H9 (cell line): Measurements from ENCODE around the gene NUP160. TPM values are rescaled to one million over a fixed set of nuclear protein-coding genes. Genes with fewer than 3 reads are reported as not detected.

ENCODE experiments used
- DNase-seq: peaks from one replicate; pipeline ENCODE4 v3.0.0-alpha.2; 2017
- H2AFZ ChIP-seq: one replicate; pipeline ENCODE4 v1.6.1; 2013; ENCODE audit warnings: mild to moderate bottlenecking, low read length, control low read depth, moderate library complexity
- H2AK5ac ChIP-seq: 2 replicates; pipeline ENCODE4 v1.6.1; 2013; ENCODE audit warnings: low read length, control low read depth, mixed read lengths; ENCODE audit not compliant: insufficient read length
- H2BK120ac ChIP-seq: one replicate; pipeline ENCODE4 v1.6.1; 2013; ENCODE audit warnings: low read depth, mild to moderate bottlenecking, low read length, control low read depth, inconsistent platforms; ENCODE audit not compliant: poor library complexity, severe bottlenecking
- H2BK12ac ChIP-seq: 2 replicates; pipeline ENCODE4 v1.6.1; 2013; ENCODE audit warnings: low read length, control low read depth, mixed read lengths, low read depth; ENCODE audit not compliant: insufficient read length
- H2BK15ac ChIP-seq: 2 replicates; pipeline ENCODE4 v1.6.1; 2013; ENCODE audit warnings: low read depth, low read length, control low read depth
- H2BK20ac ChIP-seq: one replicate; pipeline ENCODE4 v1.6.1; 2013; ENCODE audit warnings: low read depth, mild to moderate bottlenecking, low read length, control low read depth, inconsistent platforms; ENCODE audit not compliant: poor library complexity, severe bottlenecking
- H2BK5ac ChIP-seq: 2 replicates; pipeline ENCODE4 v1.6.1; 2013; ENCODE audit warnings: low read length, control low read depth, mixed read lengths; ENCODE audit not compliant: insufficient read length
- H3K14ac ChIP-seq: 2 replicates; pipeline ENCODE4 v1.6.1; 2013; ENCODE audit warnings: low read length, control low read depth; ENCODE audit not compliant: insufficient read depth
- H3K18ac ChIP-seq: 2 replicates; pipeline ENCODE4 v1.6.1; 2013; ENCODE audit warnings: low read depth, mild to moderate bottlenecking, mixed read lengths, low read length, control low read depth; ENCODE audit not compliant: insufficient read length
- H3K23ac ChIP-seq: 2 replicates; pipeline ENCODE4 v1.6.1; 2013; ENCODE audit warnings: low read length, control low read depth, mixed read lengths, low read depth; ENCODE audit not compliant: insufficient read length
- H3K23me2 ChIP-seq: 2 replicates; pipeline ENCODE4 v1.6.1; 2013; ENCODE audit warnings: low read depth, mild to moderate bottlenecking, mixed read lengths, low read length, control low read depth; ENCODE audit not compliant: insufficient read length, poor library complexity, severe bottlenecking
- H3K27ac ChIP-seq: 2 replicates; pipeline ENCODE4 v1.5.1; 2013; ENCODE audit warnings: low read length, control low read depth, mixed read lengths, low read depth; ENCODE audit not compliant: insufficient read length
- H3K27me3 ChIP-seq: 2 replicates; pipeline ENCODE4 v1.6.1; 2013; ENCODE audit warnings: low read length, control low read depth, inconsistent platforms; ENCODE audit not compliant: insufficient read depth
- H3K4ac ChIP-seq: 2 replicates; pipeline ENCODE4 v1.6.1; 2013; ENCODE audit warnings: low read depth, mild to moderate bottlenecking, control low read depth, inconsistent platforms, low read length, moderate library complexity
- H3K4me1 ChIP-seq: 2 replicates; pipeline ENCODE4 v1.6.1; 2013; ENCODE audit warnings: low read length, control low read depth, inconsistent platforms; ENCODE audit not compliant: insufficient read depth
- H3K4me2 ChIP-seq: 2 replicates; pipeline ENCODE4 v1.6.1; 2013; ENCODE audit warnings: low read length, control low read depth, mixed read lengths; ENCODE audit not compliant: insufficient read length, insufficient read depth
- H3K56ac ChIP-seq: 2 replicates; pipeline ENCODE4 v1.6.1; 2013; ENCODE audit warnings: low read depth, mild to moderate bottlenecking, mixed read lengths, low read length, control low read depth; ENCODE audit not compliant: insufficient read length
- H3K79me1 ChIP-seq: 2 replicates; pipeline ENCODE4 v1.6.1; 2013; ENCODE audit warnings: low read depth, mild to moderate bottlenecking, moderate library complexity, low read length, control low read depth, inconsistent platforms; ENCODE audit not compliant: insufficient read depth, poor library complexity, severe bottlenecking
- H3K79me2 ChIP-seq: 2 replicates; pipeline ENCODE4 v1.6.1; 2013; ENCODE audit warnings: low read length, control low read depth, inconsistent platforms; ENCODE audit not compliant: insufficient read depth
- H3K9ac ChIP-seq: 2 replicates; pipeline ENCODE4 v1.6.1; 2013; ENCODE audit warnings: low read length, control low read depth, mixed read lengths; ENCODE audit not compliant: insufficient read length; ENCODE audit errors: extremely low read depth
- H3K9me3 ChIP-seq: one replicate; pipeline ENCODE4 v1.6.1; 2013; ENCODE audit warnings: low read depth, low read length, inconsistent platforms; ENCODE audit not compliant: control insufficient read depth
- H3T11ph ChIP-seq: one replicate; pipeline ENCODE4 v1.6.1; 2013; ENCODE audit warnings: mild to moderate bottlenecking, low read length, control low read depth, inconsistent platforms
- H4K20me1 ChIP-seq: one replicate; pipeline ENCODE4 v1.6.1; 2013; ENCODE audit not compliant: control insufficient read depth, insufficient read length, insufficient read depth
- H4K5ac ChIP-seq: 2 replicates; pipeline ENCODE4 v1.6.1; 2013; ENCODE audit warnings: low read depth, mild to moderate bottlenecking, mixed read lengths, low read length, control low read depth; ENCODE audit not compliant: insufficient read length
- H4K8ac ChIP-seq: replicated peaks from 2 replicates; pipeline ENCODE4 v1.6.1; 2013; ENCODE audit warnings: low read length, control low read depth, mixed read lengths, low read depth; ENCODE audit not compliant: insufficient read length
- H4K91ac ChIP-seq: 2 replicates; pipeline ENCODE4 v1.6.1; 2013; ENCODE audit warnings: low read depth, mild to moderate bottlenecking, moderate library complexity, mixed read lengths, low read length, control low read depth; ENCODE audit not compliant: insufficient read length
- H3K27ac Mint-ChIP-seq, 3 experiments: 2 replicates in 2 of 3; 3 replicates in 1 of 3; pipeline ENCODE4 v1.8.0; 2020 to 2021; ENCODE audit warnings: mixed read lengths in 3 of 3, mild to moderate bottlenecking in 1 of 3, moderate library complexity in 1 of 3
- H3K27me3 Mint-ChIP-seq: 2 replicates; pipeline ENCODE4 v1.8.0; 2021; ENCODE audit warnings: low read depth, mild to moderate bottlenecking, moderate library complexity, mixed read lengths
- H3K36me3 Mint-ChIP-seq, 3 experiments: 2 replicates in 2 of 3; 3 replicates in 1 of 3; pipeline ENCODE4 v1.8.0; 2020 to 2021; ENCODE audit warnings: low read depth in 3 of 3, mixed read lengths in 3 of 3; ENCODE audit not compliant: insufficient read depth in 1 of 3
- H3K4me1 Mint-ChIP-seq, 2 experiments: 2 replicates each; pipeline ENCODE4 v1.8.0; 2020; ENCODE audit warnings: mixed read lengths in 2 of 2
- H3K4me3 Mint-ChIP-seq, 2 experiments: 2 replicates in 1 of 2; 3 replicates in 1 of 2; pipeline ENCODE4 v1.8.0; 2020 to 2021; ENCODE audit warnings: mild to moderate bottlenecking in 2 of 2, mixed read lengths in 2 of 2, moderate library complexity in 1 of 2
- H3K9me3 Mint-ChIP-seq, 2 experiments: 2 replicates in 1 of 2; 3 replicates in 1 of 2; pipeline ENCODE4 v1.8.0; 2020; ENCODE audit warnings: mild to moderate bottlenecking in 2 of 2, mixed read lengths in 2 of 2, moderate library complexity in 1 of 2
- CTCF ChIP-seq: fragments of 200-600 bp; sonication (generic); conservative IDR thresholded peaks from 3 replicates; pipeline ENCODE4 v1.8.0; 2021; ENCODE audit warnings: antibody characterized with exemption, mild to moderate bottlenecking
- WGBS: extraction: QIAGEN DNeasy Blood & Tissue Kit; methylation state at CpG from one replicate; pipeline ENCODE4 v1.1.7; 2013; ENCODE audit warnings: missing lambda C conversion rate, low lambda C conversion rate, mixed read lengths; ENCODE audit not compliant: insufficient read length; ENCODE audit errors: extremely low coverage; 5-methylcytosine and 5-hydroxymethylcytosine counted together
- total RNA-seq: library from RNA; stranded (reverse); gene quantifications from 2 replicates; pipeline ENCODE4 v1.2.1, GENCODE V29; 2021

NUP160 gene
- total RNA-seq, 1 experiment from 2014 or later, result 86.1 TPM

DNA sequence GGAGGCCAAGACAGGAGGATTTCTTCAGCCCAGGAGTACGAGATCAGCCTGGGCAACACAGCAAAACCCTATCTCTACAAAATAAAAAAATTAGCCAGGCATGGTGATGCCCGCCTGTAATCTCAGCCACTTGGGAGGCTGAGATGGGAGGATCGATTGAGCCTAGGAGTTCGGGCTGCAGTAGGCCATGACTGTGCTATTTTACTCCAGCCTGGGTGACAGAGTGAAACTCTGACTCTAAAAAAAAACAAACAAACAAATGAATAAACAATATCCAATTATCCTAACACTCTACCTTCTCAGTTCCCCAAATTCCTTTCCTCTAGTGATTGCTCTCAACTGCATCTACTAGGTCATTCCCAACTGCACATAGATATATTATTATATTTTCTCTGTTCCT lies 5.4 kb downstream of the NUP160 start:
- H3K18ac ChIP-seq, result no peak overlapping the region
- WGBS, result no CpG with 5 or more reads among the region's 4 CpGs
- H3K36me3 Mint-ChIP-seq, result peaks cover 20 to 45% (median 44%) of the 10 kb centered on the region in 3 experiments
- no peaks in the 10 kb centered on the region for H3K9me3 Mint-ChIP-seq
- no peak overlapping the region for H3K4ac ChIP-seq
- H3K4me1 ChIP-seq, result no peaks in the 10 kb centered on the region
- no peaks in the 10 kb centered on the region for H3K27me3 Mint-ChIP-seq
- H3K27ac ChIP-seq, result no peak overlapping the region
- no peaks in the 10 kb centered on the region for H3K79me1 ChIP-seq
- no peak overlapping the region for H4K5ac ChIP-seq
- H3K23ac ChIP-seq, result no peak overlapping the region
- no peak overlapping the region for H4K8ac ChIP-seq
- H3K4me3 Mint-ChIP-seq, result no peak overlapping the region
- no peak overlapping the region for H3T11ph ChIP-seq
- H2BK120ac ChIP-seq, result no peak overlapping the region
- no peak for DNase-seq
- H4K20me1 ChIP-seq, result no peaks in the 10 kb centered on the region
- TF ChIP-seq CTCF, result no peak
- no peak overlapping the region for H3K14ac ChIP-seq
- H3K4me1 Mint-ChIP-seq, result peaks cover 8 to 9% of the 10 kb centered on the region in 2 experiments
- H3K4me2 ChIP-seq, result no peak overlapping the region
- no peak overlapping the region for H2BK12ac ChIP-seq
- H3K23me2 ChIP-seq, result no peaks in the 10 kb centered on the region
- H3K9ac ChIP-seq, result no peak overlapping the region
- no peak overlapping the region for H2BK20ac ChIP-seq
- no peaks in the 10 kb centered on the region for H3K27me3 ChIP-seq
- no peak overlapping the region for H3K56ac ChIP-seq
- H3K79me2 ChIP-seq, result peaks cover 12% of the 10 kb centered on the region; the same call in 1 of the 2 replicates
- no peak overlapping the region for H4K91ac ChIP-seq
- H3K27ac Mint-ChIP-seq, result no peak overlapping the region
- H2BK5ac ChIP-seq, result no peak overlapping the region
- no peaks in the 10 kb centered on the region for H3K9me3 ChIP-seq
- H2AK5ac ChIP-seq, result no peak overlapping the region
- H2AFZ ChIP-seq, result no peak overlapping the region
- H2BK15ac ChIP-seq, result no peak overlapping the region
